Gastrocnemius medialis (tissue), 4 donors: ENCODE measurements around the gene MAOA.

Experiments
- CTCF ChIP-seq, 5 experiments: fragments of 450-650 bp in 3 of 5; fragments of 200-600 bp in 2 of 5; sonication (generic) in 2 of 5; IDR thresholded peaks in 4 of 5; conservative IDR thresholded peaks in 1 of 5; 1 replicate in 4 of 5; 2 replicates in 1 of 5; pipeline ENCODE4 v1.5.1; 2016 to 2019; ENCODE audit warnings: antibody characterized with exemption in 5 of 5, mild to moderate bottlenecking in 3 of 5, moderate library complexity in 3 of 5
- POLR2A ChIP-seq, 2 donors: fragments of 450-650 bp; IDR thresholded peaks; one replicate each; pipeline ENCODE4 v1.6.1; 2017; ENCODE audit warnings: antibody characterized with exemption in 2 of 2, mild to moderate bottlenecking in 2 of 2, moderate library complexity in 2 of 2

- TF ChIP-seq CTCF (IDR thresholded peaks at IDR 0.05 in 4 of 5, conservative IDR thresholded peaks at IDR 0.05 in 1 of 5) = no peak
- no peak for TF ChIP-seq POLR2A (IDR thresholded peaks at IDR 0.05)
Measured at GRCh38 chrX:43643662-43644061, 12.4 kb upstream of the MAOA start.
